Measurements from ENCODE around the gene MED26. TPM values are rescaled to one million over a fixed set of nuclear protein-coding genes. Genes with fewer than 3 reads are reported as not detected.

Gene MED26
- total and polyA plus RNA-seq, 2 of the 13 experiments (the other 11 are each of a cell fraction or from before 2014, with no cell fraction given): 3.5 to 3.8 TPM

DNA sequence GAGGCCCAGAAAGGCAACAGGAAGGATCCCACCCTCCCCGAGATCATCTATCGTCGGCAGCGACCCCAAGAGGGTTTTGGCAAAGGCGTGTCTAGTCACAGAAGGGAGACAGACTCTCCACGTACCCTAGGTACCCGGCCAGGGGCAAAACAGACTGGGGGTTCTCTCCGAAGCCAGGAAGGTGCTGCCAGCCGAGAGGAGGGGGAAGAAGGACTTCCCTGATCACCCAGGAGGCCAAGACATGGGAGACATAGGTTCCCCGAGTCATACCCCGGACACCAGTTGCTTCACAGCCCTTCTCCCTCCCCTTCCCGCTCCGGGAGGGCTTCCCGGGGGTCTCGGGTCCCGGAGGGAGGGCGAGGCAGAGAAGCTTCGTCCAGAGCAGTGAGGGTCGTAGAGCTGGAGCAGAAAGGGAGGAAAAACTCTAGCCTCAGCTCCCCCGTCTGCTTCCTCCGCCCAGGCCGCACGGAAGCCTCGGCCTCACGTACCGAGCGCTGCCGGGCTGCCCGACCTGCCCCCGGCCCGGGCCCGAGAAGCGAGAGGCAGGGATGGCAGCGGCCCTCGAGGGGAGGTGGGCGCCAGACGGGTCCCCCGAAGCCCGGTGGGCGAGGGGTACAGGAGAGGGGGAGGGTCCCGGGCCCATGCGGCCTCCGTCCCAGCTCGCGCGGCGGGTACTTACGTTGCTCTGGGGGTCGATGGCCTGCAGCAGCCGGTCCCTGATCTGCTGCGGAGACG, 644 bp downstream of the MED26 start (continued):
- TF ChIP-seq FOXP1 (IDR thresholded peaks at IDR 0.05) (no peak), FOXP1 (CRISPR knock-in tag; IDR thresholded peaks at IDR 0.05) (no peak), FOXK1 (CRISPR knock-in tag; IDR thresholded peaks at IDR 0.05; ENCODE audit: borderline replicate concordance, low read depth) (no peak), ZFYVE20 (CRISPR knock-in tag; IDR thresholded peaks at IDR 0.05; ENCODE audit: borderline replicate concordance, low read depth) (no peak), NR2C2 (CRISPR knock-in tag; IDR thresholded peaks at IDR 0.05; ENCODE audit: borderline replicate concordance) (no peak), SAP130 (CRISPR knock-in tag; IDR thresholded peaks at IDR 0.05; ENCODE audit: low read depth) (peak; percentile 24), PAF1 (CRISPR knock-in tag; IDR thresholded peaks at IDR 0.05) (no peak), ZNF160 (CRISPR knock-in tag; IDR thresholded peaks at IDR 0.05) (no peak), ZNF24 (IDR thresholded peaks at IDR 0.05) (no peak), ZNF235 (CRISPR knock-in tag; IDR thresholded peaks at IDR 0.05; ENCODE audit: borderline replicate concordance) (0 out of 2 replicates have a peak, but pooled peaks have one; percentile 3), ZNF333 (CRISPR knock-in tag; IDR thresholded peaks at IDR 0.05; ENCODE audit: borderline replicate concordance) (no peak), ZNF441 (CRISPR knock-in tag; IDR thresholded peaks at IDR 0.05; ENCODE audit: borderline replicate concordance) (no peak), GTF3A (CRISPR knock-in tag; conservative IDR thresholded peaks at IDR 0.05) (no peak), ETV5 (CRISPR knock-in tag; IDR thresholded peaks at IDR 0.05; ENCODE audit: borderline replicate concordance) (no peak)
- TF ChIP-seq, protein P1, sequence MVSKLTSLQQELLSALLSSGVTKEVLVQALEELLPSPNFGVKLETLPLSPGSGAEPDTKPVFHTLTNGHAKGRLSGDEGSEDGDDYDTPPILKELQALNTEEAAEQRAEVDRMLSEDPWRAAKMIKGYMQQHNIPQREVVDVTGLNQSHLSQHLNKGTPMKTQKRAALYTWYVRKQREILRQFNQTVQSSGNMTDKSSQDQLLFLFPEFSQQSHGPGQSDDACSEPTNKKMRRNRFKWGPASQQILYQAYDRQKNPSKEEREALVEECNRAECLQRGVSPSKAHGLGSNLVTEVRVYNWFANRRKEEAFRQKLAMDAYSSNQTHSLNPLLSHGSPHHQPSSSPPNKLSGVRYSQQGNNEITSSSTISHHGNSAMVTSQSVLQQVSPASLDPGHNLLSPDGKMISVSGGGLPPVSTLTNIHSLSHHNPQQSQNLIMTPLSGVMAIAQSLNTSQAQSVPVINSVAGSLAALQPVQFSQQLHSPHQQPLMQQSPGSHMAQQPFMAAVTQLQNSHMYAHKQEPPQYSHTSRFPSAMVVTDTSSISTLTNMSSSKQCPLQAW (CRISPR knock-in tag; IDR thresholded peaks at IDR 0.05): no peak; the same call in 1 of the 2 replicates
- TF ChIP-seq, protein P2, sequence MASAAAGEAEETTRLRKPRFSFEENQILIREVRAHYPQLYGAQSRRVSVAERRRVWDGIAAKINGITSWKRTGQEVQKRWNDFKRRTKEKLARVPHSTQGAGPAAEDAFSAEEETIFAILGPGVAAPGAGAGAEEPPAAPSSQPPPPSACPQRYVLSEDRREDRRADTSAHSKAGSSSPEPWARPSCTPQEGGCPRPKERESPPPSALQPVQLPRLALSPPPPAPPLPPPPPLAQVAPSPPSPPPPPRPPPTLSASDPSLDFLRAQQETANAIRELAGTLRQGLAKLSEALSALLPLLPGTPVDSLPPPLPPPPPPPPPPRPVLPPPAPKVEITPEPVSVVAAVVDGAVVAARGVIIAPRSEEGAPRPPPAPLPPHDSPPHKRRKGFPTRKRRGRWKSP (CRISPR knock-in tag; IDR thresholded peaks at IDR 0.05): no peak
- TF ChIP-seq, protein P3, sequence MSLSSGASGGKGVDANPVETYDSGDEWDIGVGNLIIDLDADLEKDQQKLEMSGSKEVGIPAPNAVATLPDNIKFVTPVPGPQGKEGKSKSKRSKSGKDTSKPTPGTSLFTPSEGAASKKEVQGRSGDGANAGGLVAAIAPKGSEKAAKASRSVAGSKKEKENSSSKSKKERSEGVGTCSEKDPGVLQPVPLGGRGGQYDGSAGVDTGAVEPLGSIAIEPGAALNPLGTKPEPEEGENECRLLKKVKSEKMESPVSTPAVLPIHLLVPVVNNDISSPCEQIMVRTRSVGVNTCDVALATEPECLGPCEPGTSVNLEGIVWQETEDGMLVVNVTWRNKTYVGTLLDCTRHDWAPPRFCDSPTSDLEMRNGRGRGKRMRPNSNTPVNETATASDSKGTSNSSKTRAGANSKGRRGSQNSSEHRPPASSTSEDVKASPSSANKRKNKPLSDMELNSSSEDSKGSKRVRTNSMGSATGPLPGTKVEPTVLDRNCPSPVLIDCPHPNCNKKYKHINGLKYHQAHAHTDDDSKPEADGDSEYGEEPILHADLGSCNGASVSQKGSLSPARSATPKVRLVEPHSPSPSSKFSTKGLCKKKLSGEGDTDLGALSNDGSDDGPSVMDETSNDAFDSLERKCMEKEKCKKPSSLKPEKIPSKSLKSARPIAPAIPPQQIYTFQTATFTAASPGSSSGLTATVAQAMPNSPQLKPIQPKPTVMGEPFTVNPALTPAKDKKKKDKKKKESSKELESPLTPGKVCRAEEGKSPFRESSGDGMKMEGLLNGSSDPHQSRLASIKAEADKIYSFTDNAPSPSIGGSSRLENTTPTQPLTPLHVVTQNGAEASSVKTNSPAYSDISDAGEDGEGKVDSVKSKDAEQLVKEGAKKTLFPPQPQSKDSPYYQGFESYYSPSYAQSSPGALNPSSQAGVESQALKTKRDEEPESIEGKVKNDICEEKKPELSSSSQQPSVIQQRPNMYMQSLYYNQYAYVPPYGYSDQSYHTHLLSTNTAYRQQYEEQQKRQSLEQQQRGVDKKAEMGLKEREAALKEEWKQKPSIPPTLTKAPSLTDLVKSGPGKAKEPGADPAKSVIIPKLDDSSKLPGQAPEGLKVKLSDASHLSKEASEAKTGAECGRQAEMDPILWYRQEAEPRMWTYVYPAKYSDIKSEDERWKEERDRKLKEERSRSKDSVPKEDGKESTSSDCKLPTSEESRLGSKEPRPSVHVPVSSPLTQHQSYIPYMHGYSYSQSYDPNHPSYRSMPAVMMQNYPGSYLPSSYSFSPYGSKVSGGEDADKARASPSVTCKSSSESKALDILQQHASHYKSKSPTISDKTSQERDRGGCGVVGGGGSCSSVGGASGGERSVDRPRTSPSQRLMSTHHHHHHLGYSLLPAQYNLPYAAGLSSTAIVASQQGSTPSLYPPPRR (CRISPR knock-in tag; IDR thresholded peaks at IDR 0.05; ENCODE audit: borderline replicate concordance): 0 out of 2 replicates have a peak, but pooled peaks have one; percentile 12
- TF ChIP-seq, protein P4, sequence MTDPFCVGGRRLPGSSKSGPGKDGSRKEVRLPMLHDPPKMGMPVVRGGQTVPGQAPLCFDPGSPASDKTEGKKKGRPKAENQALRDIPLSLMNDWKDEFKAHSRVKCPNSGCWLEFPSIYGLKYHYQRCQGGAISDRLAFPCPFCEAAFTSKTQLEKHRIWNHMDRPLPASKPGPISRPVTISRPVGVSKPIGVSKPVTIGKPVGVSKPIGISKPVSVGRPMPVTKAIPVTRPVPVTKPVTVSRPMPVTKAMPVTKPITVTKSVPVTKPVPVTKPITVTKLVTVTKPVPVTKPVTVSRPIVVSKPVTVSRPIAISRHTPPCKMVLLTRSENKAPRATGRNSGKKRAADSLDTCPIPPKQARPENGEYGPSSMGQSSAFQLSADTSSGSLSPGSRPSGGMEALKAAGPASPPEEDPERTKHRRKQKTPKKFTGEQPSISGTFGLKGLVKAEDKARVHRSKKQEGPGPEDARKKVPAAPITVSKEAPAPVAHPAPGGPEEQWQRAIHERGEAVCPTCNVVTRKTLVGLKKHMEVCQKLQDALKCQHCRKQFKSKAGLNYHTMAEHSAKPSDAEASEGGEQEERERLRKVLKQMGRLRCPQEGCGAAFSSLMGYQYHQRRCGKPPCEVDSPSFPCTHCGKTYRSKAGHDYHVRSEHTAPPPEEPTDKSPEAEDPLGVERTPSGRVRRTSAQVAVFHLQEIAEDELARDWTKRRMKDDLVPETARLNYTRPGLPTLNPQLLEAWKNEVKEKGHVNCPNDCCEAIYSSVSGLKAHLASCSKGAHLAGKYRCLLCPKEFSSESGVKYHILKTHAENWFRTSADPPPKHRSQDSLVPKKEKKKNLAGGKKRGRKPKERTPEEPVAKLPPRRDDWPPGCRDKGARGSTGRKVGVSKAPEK (CRISPR knock-in tag; IDR thresholded peaks at IDR 0.05; ENCODE audit: borderline replicate concordance): no peak
